OCI-LY3 (cell line): ENCODE data around the gene HMG20A.

ENCODE experiments used
- H2AFZ ChIP-seq: fragments of 200-600, 300-600 bp; shearing (Covaris generic); 2 replicates; pipeline ENCODE4 v1.6.0; 2014; ENCODE audit warnings: antibody characterized with exemption, low read depth, low read length
- H3K27ac ChIP-seq: fragments of 200-600, 300-600 bp; sonication (generic); 2 replicates; pipeline ENCODE4 v1.5.1; 2014; ENCODE audit warnings: mild to moderate bottlenecking, low read length, moderate library complexity, mixed read lengths
- H3K27me3 ChIP-seq: fragments of 200-600, 300-600 bp; sonication (generic); 2 replicates; pipeline ENCODE4 v1.6.1; 2014; ENCODE audit warnings: low read depth, low read length, mixed read lengths
- H3K36me3 ChIP-seq: fragments of 200-600, 300-600 bp; sonication (generic); replicated peaks from 2 replicates; pipeline ENCODE3; 2014; ENCODE audit warnings: low read depth, low read length, mixed read lengths
- H3K4me1 ChIP-seq: fragments of 300-600, 200-600 bp; sonication (generic); 2 replicates; pipeline ENCODE4 v1.6.1; 2014; ENCODE audit warnings: low read length, mixed read lengths
- H3K4me2 ChIP-seq: fragments of 200-600, 300-600 bp; sonication (generic); 2 replicates; pipeline ENCODE4 v1.6.1; 2014; ENCODE audit warnings: low read length, mixed read lengths
- H3K4me3 ChIP-seq: fragments of 300-600, 200-600 bp; sonication (generic); 2 replicates; pipeline ENCODE4 v1.5.1; 2014; ENCODE audit warnings: antibody characterized with exemption, mild to moderate bottlenecking, low read length, moderate library complexity
- H3K79me2 ChIP-seq: fragments of 300-600, 200-600 bp; shearing (Covaris generic); 2 replicates; pipeline ENCODE4 v1.6.1; 2014; ENCODE audit warnings: mild to moderate bottlenecking, low read length, mixed read lengths
- H3K9ac ChIP-seq: fragments of 300-600, 200-600 bp; shearing (Covaris generic); 2 replicates; pipeline ENCODE4 v1.6.0; 2014; ENCODE audit warnings: mild to moderate bottlenecking, low read length, moderate library complexity
- H3K9me3 ChIP-seq: fragments of 200-600, 300-600 bp; shearing (Covaris generic); 2 replicates; pipeline ENCODE4 v1.6.1; 2014; ENCODE audit warnings: low read length, mixed read lengths; ENCODE audit not compliant: insufficient read depth
- H4K20me1 ChIP-seq: fragments of 200-600, 300-600 bp; sonication (generic); 2 replicates; pipeline ENCODE4 v1.6.1; 2016; ENCODE audit warnings: low read length, mixed read lengths; ENCODE audit not compliant: insufficient read depth
- EZH2phosphoT487 ChIP-seq: fragments of 200-600 bp; shearing (Covaris generic); IDR thresholded peaks from 2 replicates; pipeline ENCODE4 v1.6.1; 2018; ENCODE audit warnings: antibody characterized with exemption, mixed run types, low read depth
- TF ChIP-seq, protein P1 (sequence below): fragments of 200-600, 300-600 bp; sonication (generic); IDR thresholded peaks from 2 replicates; pipeline ENCODE4 v1.5.1; 2014; ENCODE audit warnings: antibody characterized with exemption, low read length, low read depth

The HMG20A gene

DNA sequence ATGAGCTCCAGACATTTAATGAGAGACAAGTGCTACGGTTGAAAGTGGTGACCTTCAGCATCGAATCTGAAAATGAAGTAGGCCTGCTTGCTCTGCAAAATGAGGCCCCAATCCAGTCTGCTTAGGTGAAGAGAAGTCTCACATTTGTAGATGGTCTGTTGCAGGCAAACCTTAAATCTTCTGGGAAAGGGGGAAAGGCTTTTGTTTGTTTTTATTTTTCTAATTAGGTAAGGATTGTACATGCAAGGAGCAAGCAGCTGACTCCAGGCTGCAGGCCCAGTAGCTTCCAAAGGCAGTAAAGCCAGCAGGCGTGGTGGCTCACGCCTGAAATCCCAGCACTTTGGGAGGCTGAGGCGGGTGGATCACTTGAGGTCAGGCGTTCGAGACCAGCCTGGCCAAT is 74.3 kb downstream of the HMG20A start:
- Histone ChIP-seq H3K36me3 (no peaks in the 10 kb centered on the region), H3K79me2 (no peaks in the 10 kb centered on the region), H3K9me3 (no peaks in the 10 kb centered on the region), H2AFZ (no peak overlapping the region), H3K4me1 (peaks cover 28% of the 10 kb centered on the region), H3K27ac (no peak overlapping the region), H3K27me3 (no peaks in the 10 kb centered on the region), H3K4me2 (no peak overlapping the region), H4K20me1 (no peaks in the 10 kb centered on the region), H3K4me3 (no peak overlapping the region), H3K9ac (no peak overlapping the region)
- no peak for TF ChIP-seq EZH2phosphoT487
- TF ChIP-seq, protein P1, sequence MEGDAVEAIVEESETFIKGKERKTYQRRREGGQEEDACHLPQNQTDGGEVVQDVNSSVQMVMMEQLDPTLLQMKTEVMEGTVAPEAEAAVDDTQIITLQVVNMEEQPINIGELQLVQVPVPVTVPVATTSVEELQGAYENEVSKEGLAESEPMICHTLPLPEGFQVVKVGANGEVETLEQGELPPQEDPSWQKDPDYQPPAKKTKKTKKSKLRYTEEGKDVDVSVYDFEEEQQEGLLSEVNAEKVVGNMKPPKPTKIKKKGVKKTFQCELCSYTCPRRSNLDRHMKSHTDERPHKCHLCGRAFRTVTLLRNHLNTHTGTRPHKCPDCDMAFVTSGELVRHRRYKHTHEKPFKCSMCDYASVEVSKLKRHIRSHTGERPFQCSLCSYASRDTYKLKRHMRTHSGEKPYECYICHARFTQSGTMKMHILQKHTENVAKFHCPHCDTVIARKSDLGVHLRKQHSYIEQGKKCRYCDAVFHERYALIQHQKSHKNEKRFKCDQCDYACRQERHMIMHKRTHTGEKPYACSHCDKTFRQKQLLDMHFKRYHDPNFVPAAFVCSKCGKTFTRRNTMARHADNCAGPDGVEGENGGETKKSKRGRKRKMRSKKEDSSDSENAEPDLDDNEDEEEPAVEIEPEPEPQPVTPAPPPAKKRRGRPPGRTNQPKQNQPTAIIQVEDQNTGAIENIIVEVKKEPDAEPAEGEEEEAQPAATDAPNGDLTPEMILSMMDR = no peak

DNA sequence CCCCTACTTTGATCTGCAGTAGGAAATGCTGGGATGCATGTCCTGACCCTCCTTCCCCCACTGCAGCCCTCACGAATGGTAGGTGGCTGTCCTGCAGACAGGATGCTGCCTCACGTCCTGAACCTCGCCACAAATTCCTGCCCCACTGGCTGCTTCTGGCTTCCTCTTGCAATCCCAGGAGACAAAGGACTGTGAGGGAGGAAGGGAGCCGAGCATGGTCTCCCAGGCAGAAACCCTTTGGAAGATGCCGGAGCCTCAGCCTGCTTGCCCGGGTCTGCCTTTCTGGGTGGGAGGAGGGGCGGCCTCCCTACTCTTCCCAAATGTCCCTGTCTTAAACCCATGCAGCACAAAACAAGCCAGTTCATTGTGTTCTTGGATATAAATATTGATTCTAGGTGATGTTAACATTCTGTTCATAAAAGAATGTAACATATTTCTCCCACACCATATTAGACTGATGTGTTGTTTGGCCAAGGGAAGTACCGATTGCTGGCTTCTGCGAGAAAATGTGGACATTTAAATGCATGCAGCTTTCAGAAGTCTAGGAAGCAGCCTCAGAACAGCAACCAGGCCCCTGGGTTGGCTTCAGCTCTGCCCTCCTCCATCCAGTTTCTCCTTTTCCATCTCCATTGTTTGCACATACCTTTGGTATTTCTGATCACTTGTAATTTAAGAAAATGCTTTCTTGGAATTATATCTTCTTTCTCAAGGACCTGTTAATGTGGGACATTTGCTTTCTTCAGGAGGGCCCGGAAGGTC is 75.3 kb downstream of the HMG20A start:
- Histone ChIP-seq H3K4me3 (no peak overlapping the region), H3K9ac (no peak overlapping the region), H3K9me3 (no peaks in the 10 kb centered on the region), H3K27ac (no peak overlapping the region), H3K36me3 (no peaks in the 10 kb centered on the region), H3K79me2 (no peaks in the 10 kb centered on the region), H3K27me3 (no peaks in the 10 kb centered on the region), H2AFZ (no peak overlapping the region), H3K4me2 (no peak overlapping the region), H3K4me1 (peaks cover 28% of the 10 kb centered on the region), H4K20me1 (no peaks in the 10 kb centered on the region)
- TF ChIP-seq, protein P1 = no peak
- no peak for TF ChIP-seq EZH2phosphoT487

DNA sequence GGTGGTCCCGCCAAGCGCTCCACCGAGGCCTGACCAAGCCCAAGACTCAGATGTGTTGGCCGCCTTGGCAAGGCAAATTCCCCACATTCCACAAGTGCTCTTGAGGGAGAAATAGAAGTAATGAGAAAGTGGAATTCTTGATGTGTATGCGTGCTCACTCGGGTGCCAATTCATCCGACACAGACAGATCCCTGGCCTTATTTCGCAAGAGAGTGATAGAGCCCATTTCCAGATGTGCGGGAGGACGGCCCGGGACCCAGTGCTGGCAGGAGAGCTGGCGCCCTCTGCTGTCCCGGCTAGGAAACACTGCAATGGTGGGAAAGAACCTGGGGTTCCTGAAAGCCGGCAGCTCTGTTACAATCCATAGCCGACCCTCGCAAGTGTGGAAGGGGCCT is 76.0 kb downstream of the HMG20A start:
- peaks cover 28% of the 10 kb centered on the region for H3K4me1 ChIP-seq
- H3K9ac ChIP-seq = peak overlapping the region; percentile 47
- H3K9me3 ChIP-seq = no peaks in the 10 kb centered on the region
- H3K36me3 ChIP-seq = no peaks in the 10 kb centered on the region
- peak overlapping the region; percentile 62 for H3K4me2 ChIP-seq
- H3K27ac ChIP-seq = no peak overlapping the region
- no peaks in the 10 kb centered on the region for H4K20me1 ChIP-seq
- TF ChIP-seq EZH2phosphoT487 = no peak
- TF ChIP-seq, protein P1 = peak; percentile 93
- H3K79me2 ChIP-seq = no peaks in the 10 kb centered on the region
- H3K27me3 ChIP-seq = no peaks in the 10 kb centered on the region
- H3K4me3 ChIP-seq = peak overlapping the region; percentile 40
- no peak overlapping the region for H2AFZ ChIP-seq

- TF ChIP-seq EZH2phosphoT487 = no peak
- TF ChIP-seq, protein P1 = 0 out of 2 replicates have a peak, but pooled peaks have one; percentile 3
- Histone ChIP-seq H2AFZ (no peak overlapping the region), H4K20me1 (no peaks in the 10 kb centered on the region), H3K4me1 (peaks cover 30% of the 10 kb centered on the region), H3K27me3 (no peaks in the 10 kb centered on the region), H3K36me3 (no peaks in the 10 kb centered on the region), H3K27ac (no peak overlapping the region), H3K9me3 (no peaks in the 10 kb centered on the region), H3K9ac (peak overlapping the region; percentile 47), H3K4me3 (peak overlapping the region; percentile 40), H3K79me2 (no peaks in the 10 kb centered on the region), H3K4me2 (peak overlapping the region; percentile 62)
Observed at GRCh38 chr15:77497110-77497737, 76.5 kb downstream of the HMG20A start.
